Measurements from ENCODE around the gene S100A6. TPM values are rescaled to one million over a fixed set of nuclear protein-coding genes. Genes with fewer than 3 reads are reported as not detected.

The S100A6 gene
- total and polyA plus RNA-seq, 2 donors (not counting 3 experiments of a cell fraction or from before 2014, with no cell fraction given): 552 to 908 TPM

DNA sequence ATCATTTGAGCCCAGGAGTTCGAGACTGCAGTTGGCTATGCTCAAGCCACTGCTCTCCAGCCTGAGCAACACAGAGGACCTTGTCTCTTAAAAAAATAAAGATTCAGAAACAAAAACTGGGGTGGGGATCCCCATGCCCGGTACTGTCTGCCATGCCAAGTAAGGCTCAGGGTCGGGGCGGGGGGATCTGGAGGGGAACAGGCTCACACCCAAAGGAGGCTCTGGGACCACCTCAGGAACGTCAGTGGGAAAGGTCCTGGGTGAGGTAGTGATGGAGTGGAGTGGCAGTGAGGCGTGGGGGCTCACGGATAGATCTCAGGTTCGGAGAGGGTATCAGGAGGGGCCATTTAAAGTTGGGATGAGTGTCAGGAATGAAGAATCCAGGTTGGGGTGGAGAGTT, 10.6 kb upstream of the S100A6 start:
- TF ChIP-seq, protein P1, sequence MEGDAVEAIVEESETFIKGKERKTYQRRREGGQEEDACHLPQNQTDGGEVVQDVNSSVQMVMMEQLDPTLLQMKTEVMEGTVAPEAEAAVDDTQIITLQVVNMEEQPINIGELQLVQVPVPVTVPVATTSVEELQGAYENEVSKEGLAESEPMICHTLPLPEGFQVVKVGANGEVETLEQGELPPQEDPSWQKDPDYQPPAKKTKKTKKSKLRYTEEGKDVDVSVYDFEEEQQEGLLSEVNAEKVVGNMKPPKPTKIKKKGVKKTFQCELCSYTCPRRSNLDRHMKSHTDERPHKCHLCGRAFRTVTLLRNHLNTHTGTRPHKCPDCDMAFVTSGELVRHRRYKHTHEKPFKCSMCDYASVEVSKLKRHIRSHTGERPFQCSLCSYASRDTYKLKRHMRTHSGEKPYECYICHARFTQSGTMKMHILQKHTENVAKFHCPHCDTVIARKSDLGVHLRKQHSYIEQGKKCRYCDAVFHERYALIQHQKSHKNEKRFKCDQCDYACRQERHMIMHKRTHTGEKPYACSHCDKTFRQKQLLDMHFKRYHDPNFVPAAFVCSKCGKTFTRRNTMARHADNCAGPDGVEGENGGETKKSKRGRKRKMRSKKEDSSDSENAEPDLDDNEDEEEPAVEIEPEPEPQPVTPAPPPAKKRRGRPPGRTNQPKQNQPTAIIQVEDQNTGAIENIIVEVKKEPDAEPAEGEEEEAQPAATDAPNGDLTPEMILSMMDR (IDR thresholded peaks at IDR 0.05; ENCODE audit: extremely low read depth in 1 of 2, insufficient read depth in 1 of 2, low read depth in 1 of 2, low read length in 2 of 2): no peak
- TF ChIP-seq POLR2A (IDR thresholded peaks at IDR 0.05; ENCODE audit: low read depth, low read length): no peak
- no peak for TF ChIP-seq FOS (IDR thresholded peaks at IDR 0.05; ENCODE audit: borderline replicate concordance, insufficient read depth, low read length)
- TF ChIP-seq MYC (IDR thresholded peaks at IDR 0.05; ENCODE audit: low read depth, low read length): no peak
- TF ChIP-seq, protein P2, sequence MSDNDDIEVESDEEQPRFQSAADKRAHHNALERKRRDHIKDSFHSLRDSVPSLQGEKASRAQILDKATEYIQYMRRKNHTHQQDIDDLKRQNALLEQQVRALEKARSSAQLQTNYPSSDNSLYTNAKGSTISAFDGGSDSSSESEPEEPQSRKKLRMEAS (IDR thresholded peaks at IDR 0.05; ENCODE audit: insufficient read depth, insufficient read length): no peak
- TF ChIP-seq EZH2 (IDR thresholded peaks at IDR 0.05; ENCODE audit: borderline replicate concordance, low read depth, low read length, severe bottlenecking): no peak
- TF ChIP-seq JUN (IDR thresholded peaks at IDR 0.05; ENCODE audit: borderline replicate concordance, insufficient read depth, insufficient read length, low read depth): no peak
- TF ChIP-seq GATA2 (IDR thresholded peaks at IDR 0.05; ENCODE audit: insufficient read depth, insufficient read length, low read depth, low read length): no peak
- TF ChIP-seq POLR2AphosphoS5 (IDR thresholded peaks at IDR 0.05; ENCODE audit: insufficient read depth, low read depth, low read length): no peak
- BruUV-seq (replicated peaks): no TSS peak
- Histone ChIP-seq H3K4me3 (replicated peaks in 1 of 3; ENCODE audit: insufficient read depth in 1 of 3, low read depth in 1 of 3, low read length in 3 of 3) (no peak overlapping the region), H3K4me2 (ENCODE audit: insufficient read depth, low read length) (no peak overlapping the region), H3K27me3 (ENCODE audit: control insufficient read depth in 2 of 2, insufficient read depth in 2 of 2, low read length in 2 of 2) (no peaks in the 10 kb centered on the region), H3K4me1 (ENCODE audit: control insufficient read depth, extremely low read depth, insufficient read depth, low read length) (peaks cover 21% of the 10 kb centered on the region), H3K27ac (ENCODE audit: insufficient read depth, low read depth, low read length) (no peak overlapping the region), H3K79me2 (ENCODE audit: control insufficient read depth, insufficient read depth, low read length) (no peaks in the 10 kb centered on the region), H3K36me3 (ENCODE audit: control insufficient read depth in 2 of 2, extremely low read depth in 1 of 2, insufficient read depth in 2 of 2, low read length in 2 of 2) (no peaks in the 10 kb centered on the region), H4K20me1 (replicated peaks; ENCODE audit: control insufficient read depth, extremely low read depth, insufficient read depth, low read length) (no peaks in the 10 kb centered on the region), H3K9me1 (replicated peaks; ENCODE audit: control insufficient read depth, extremely low read depth, insufficient read depth, low read length) (no peaks in the 10 kb centered on the region), H3K9me3 (replicated peaks; ENCODE audit: control insufficient read depth, insufficient read depth, low read length) (no peaks in the 10 kb centered on the region), H2AFZ (ENCODE audit: low read depth, low read length) (no peak overlapping the region), H3K9ac (replicated peaks; ENCODE audit: extremely low read depth, insufficient read depth, low read length) (no peak overlapping the region)
- DNase-seq (ENCODE audit: low read depth, low spot score) (no peak), FAIRE-seq (no peak)
- dilution Hi-C loops (cut with MboI; ENCODE audit: extremely low pct_ligation_motif_present, low sequenced_read_pairs) (no loop called here), intact Hi-C loops (cut with micrococcal nuclease) (no loop called here)
- CTCF ChIA-PET: interaction anchor here (1.1 to 2.5 kb wide), 2 partner anchors 13 to 22 kb away, joined by 6 to 8 read pairs; no protein-coding TSS in a partner anchor
- POLR2A ChIA-PET: interaction anchor here (1.9 kb wide), 1 partner anchor 11 kb away, joined by 6 read pairs; the partner anchor contains the start of gene S100A6
